Calu3 (cell line): ENCODE results near the gene PLEKHG2. TPM values are rescaled to one million over a fixed set of nuclear protein-coding genes. Genes with fewer than 3 reads are reported as not detected.

Experiments
- BruUV-seq: library from RNA; stranded (reverse); fragments of 400-500 nt; replicated peaks from 2 replicates; lab custom pipeline; 2021; lab: Mats Ljungman, UMichigan
- CTCF ChIA-PET: fragments of 300-600 bp; sonication (Branson Sonifier 250); formaldehyde crosslinking; loops from one replicate; lab custom pipeline; 2022; ENCODE audit warnings: antibody characterized with exemption; lab: Charles Lee
- DNase-seq: peaks from one replicate; pipeline ENCODE4 v3.0.0; 2022
- H3K27ac Mint-ChIP-seq: one replicate; pipeline ENCODE4 v1.8.0; 2022; ENCODE audit warnings: mixed read lengths; ENCODE audit not compliant: unreplicated experiment
- H3K27me3 Mint-ChIP-seq: one replicate; pipeline ENCODE4 v1.8.0; 2022; ENCODE audit warnings: mixed read lengths; ENCODE audit not compliant: unreplicated experiment
- H3K36me3 Mint-ChIP-seq: one replicate; pipeline ENCODE4 v1.8.0; 2022; ENCODE audit warnings: mild to moderate bottlenecking, moderate library complexity, mixed read lengths; ENCODE audit not compliant: insufficient read depth, unreplicated experiment
- H3K4me1 Mint-ChIP-seq: one replicate; pipeline ENCODE4 v1.8.0; 2022; ENCODE audit warnings: mild to moderate bottlenecking, low read depth, mixed read lengths; ENCODE audit not compliant: unreplicated experiment
- H3K4me3 Mint-ChIP-seq: one replicate; pipeline ENCODE4 v1.8.0; 2022; ENCODE audit warnings: mild to moderate bottlenecking, low read depth, moderate library complexity, mixed read lengths; ENCODE audit not compliant: unreplicated experiment
- H3K9me3 Mint-ChIP-seq: one replicate; pipeline ENCODE4 v1.8.0; 2022; ENCODE audit warnings: low read depth, mixed read lengths; ENCODE audit not compliant: unreplicated experiment
- CTCF ChIP-seq: fragments of 200-600 bp; IDR thresholded peaks from one replicate; pipeline ENCODE4 v1.8.0; 2022; ENCODE audit warnings: antibody characterized with exemption; ENCODE audit not compliant: unreplicated experiment
- intact Hi-C: fragments of 100-400 bp; cut with micrococcal nuclease; formaldehyde crosslinking; loops from one replicate; pipeline ENCODE4 v1.10.0; 2022; ENCODE audit not compliant: unreplicated experiment
- total RNA-seq: library from RNA; stranded (reverse); gene quantifications from 2 replicates; pipeline ENCODE4 v1.2.3, GENCODE V29; 2022

PLEKHG2 gene
- total RNA-seq, 1 experiment from 2014 or later: 65.3 TPM

DNA sequence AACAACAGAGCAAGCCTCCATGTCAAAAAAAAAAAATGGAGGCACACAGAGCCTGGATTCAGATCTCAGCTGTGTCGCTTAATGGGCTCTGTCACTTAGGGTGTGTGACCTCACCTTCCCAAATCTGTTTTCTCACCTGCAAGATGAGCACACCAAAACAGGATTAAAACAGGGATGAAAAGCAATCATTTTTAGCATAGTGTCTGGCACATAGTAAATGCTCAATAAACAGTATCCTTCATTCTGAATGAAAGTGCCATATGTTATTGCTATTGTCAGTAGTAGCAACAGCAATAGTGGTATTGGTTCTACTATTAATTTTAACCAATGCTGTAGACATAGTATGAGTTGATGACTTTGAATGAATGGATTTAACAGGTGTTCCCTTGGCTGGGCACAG is 46.9 kb upstream of the PLEKHG2 start:
- no peak for TF ChIP-seq CTCF
- no TSS peak for BruUV-seq
- peaks cover 13% of the 10 kb centered on the region for H3K4me1 Mint-ChIP-seq
- DNase-seq: no peak
- no peak overlapping the region for H3K27ac Mint-ChIP-seq
- no peaks in the 10 kb centered on the region for H3K9me3 Mint-ChIP-seq
- H3K27me3 Mint-ChIP-seq: no peaks in the 10 kb centered on the region
- intact Hi-C loops: no loop called here
- CTCF ChIA-PET: no interaction called here
- H3K36me3 Mint-ChIP-seq: peaks cover 51% of the 10 kb centered on the region
- no peak overlapping the region for H3K4me3 Mint-ChIP-seq

- DNase-seq: no peak
- TF ChIP-seq CTCF: no peak
- no peak overlapping the region for H3K27ac Mint-ChIP-seq
- intact Hi-C loops: no loop called here
- BruUV-seq: no TSS peak
- H3K27me3 Mint-ChIP-seq: no peaks in the 10 kb centered on the region
- peaks cover 54% of the 10 kb centered on the region for H3K36me3 Mint-ChIP-seq
- H3K9me3 Mint-ChIP-seq: no peaks in the 10 kb centered on the region
- no peaks in the 10 kb centered on the region for H3K4me1 Mint-ChIP-seq
- CTCF ChIA-PET: no interaction called here
- H3K4me3 Mint-ChIP-seq: no peak overlapping the region
Observed at GRCh38 chr19:39369200-39369599, 43.3 kb upstream of the PLEKHG2 start.

DNA sequence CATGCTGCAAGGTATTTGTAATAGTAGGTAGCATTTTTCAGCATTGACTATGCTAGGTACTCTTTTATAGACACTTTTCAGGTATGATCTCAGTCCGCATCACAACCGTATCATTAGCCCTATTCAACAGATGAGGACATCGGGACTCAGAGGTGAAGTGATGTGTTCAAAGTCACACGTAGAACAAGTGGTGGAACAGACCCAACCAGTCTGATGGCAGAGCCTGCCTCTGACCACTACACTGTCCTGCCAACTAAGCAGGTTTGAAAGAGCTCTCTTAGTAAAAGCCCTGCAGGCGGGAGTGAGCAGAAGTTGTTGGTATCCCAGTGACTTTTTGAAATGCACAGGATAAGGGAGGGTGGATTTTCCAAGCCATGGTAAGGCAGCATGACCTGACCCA is 41.7 kb upstream of the PLEKHG2 start:
- CTCF ChIA-PET: no interaction called here
- peaks cover 53% of the 10 kb centered on the region for H3K36me3 Mint-ChIP-seq

DNA sequence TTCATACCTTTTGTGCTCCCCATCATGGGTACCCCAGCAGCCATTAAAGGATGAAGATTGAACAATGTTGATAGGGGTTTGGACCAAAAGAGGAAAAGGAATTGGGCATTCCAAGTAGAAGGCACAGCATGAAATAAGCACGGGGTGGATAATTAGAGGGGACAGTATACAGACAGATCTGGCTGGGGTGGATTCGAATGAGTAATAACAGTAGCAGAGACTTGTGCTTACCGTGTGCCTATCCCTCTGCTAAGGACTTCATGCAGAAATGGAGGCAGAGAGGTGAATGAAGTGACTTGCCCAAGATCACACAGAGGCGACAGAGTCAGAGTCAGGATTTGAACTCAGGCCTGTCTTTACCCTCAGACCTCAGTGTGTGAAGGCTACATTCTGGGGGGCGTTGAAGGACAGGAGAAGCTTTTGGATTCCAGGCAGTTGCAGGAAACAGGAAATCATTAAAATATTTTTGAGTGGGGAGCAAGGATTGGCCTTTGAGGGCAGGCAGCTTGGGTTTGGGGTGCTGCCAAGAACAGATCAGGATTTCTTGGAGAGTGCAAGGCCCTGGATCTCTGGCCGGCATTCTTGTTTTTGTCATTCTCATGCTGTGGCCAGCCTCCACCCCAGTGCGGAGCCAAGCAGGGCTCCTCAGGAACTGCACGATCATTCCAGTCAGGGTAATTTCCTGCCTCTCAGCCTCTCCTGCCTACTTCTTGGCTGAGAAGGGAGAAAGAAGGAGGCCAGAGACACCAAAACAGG is 40.2 kb upstream of the PLEKHG2 start:
- H3K36me3 Mint-ChIP-seq: peaks cover 51% of the 10 kb centered on the region
- no TSS peak for BruUV-seq
- intact Hi-C loops: no loop called here
- DNase-seq: no peak
- H3K4me1 Mint-ChIP-seq: no peaks in the 10 kb centered on the region
- H3K4me3 Mint-ChIP-seq: no peak overlapping the region
- H3K27ac Mint-ChIP-seq: no peak overlapping the region
- CTCF ChIA-PET: no interaction called here
- H3K9me3 Mint-ChIP-seq: no peaks in the 10 kb centered on the region
- no peaks in the 10 kb centered on the region for H3K27me3 Mint-ChIP-seq
- TF ChIP-seq CTCF: no peak

More for the DNA sequence above, 41.7 kb upstream of the PLEKHG2 start:
- H3K9me3 Mint-ChIP-seq: no peaks in the 10 kb centered on the region
- TF ChIP-seq CTCF: no peak
- no peak overlapping the region for H3K27ac Mint-ChIP-seq
- H3K4me1 Mint-ChIP-seq: no peaks in the 10 kb centered on the region
- no TSS peak for BruUV-seq
- no peak for DNase-seq
- intact Hi-C loops: no loop called here
- no peaks in the 10 kb centered on the region for H3K27me3 Mint-ChIP-seq
- H3K4me3 Mint-ChIP-seq: no peak overlapping the region
